Keratinocyte (primary cell): ENCODE data around the gene TPCN2. TPM values are rescaled to one million over a fixed set of nuclear protein-coding genes. Genes with fewer than 3 reads are reported as not detected.

Experiments used
- DNase-seq: peaks from one replicate; pipeline ENCODE4 v3.0.0-alpha.2; 2011; ENCODE audit warnings: low read depth, missing footprints, low spot score
- FAIRE-seq: peaks from 2 replicates; lab custom pipeline; 2011; peaks lifted over from hg19 to GRCh38; lab: Jason Lieb, UNC
- H2AFZ ChIP-seq: 2 replicates; pipeline ENCODE4 v1.6.0; 2012; ENCODE audit warnings: low read length, control low read depth, inconsistent platforms; ENCODE audit not compliant: control insufficient read depth
- H3K27ac ChIP-seq: 2 replicates; pipeline ENCODE4 v1.5.1; 2011; ENCODE audit warnings: low read length; ENCODE audit not compliant: control insufficient read depth, insufficient read depth
- H3K27me3 ChIP-seq: 3 replicates; pipeline ENCODE4 v1.6.0; 2011; ENCODE audit warnings: low read length; ENCODE audit not compliant: control insufficient read depth, insufficient read depth; ENCODE audit errors: extremely low read depth
- H3K36me3 ChIP-seq, 2 experiments: 2 replicates in 1 of 2; 3 replicates in 1 of 2; pipeline ENCODE4 v1.5.1; 2011; ENCODE audit warnings: low read length in 2 of 2, mild to moderate bottlenecking in 1 of 2; ENCODE audit not compliant: control insufficient read depth in 2 of 2, insufficient read depth in 2 of 2; ENCODE audit errors: extremely low read depth in 1 of 2
- H3K4me1 ChIP-seq: 3 replicates; pipeline ENCODE4 v1.5.1; 2011; ENCODE audit warnings: low read length; ENCODE audit not compliant: control insufficient read depth, insufficient read depth; ENCODE audit errors: extremely low read depth
- H3K4me2 ChIP-seq: 3 replicates; pipeline ENCODE4 v1.6.0; 2011; ENCODE audit warnings: low read depth, low read length; ENCODE audit not compliant: control insufficient read depth, insufficient read depth; ENCODE audit errors: extremely low read depth
- H3K4me3 ChIP-seq, 3 experiments: fragments of 200-600 bp in 1 of 3; sonication (generic) in 1 of 3; 2 replicates in 2 of 3; 3 replicates in 1 of 3; pipeline ENCODE4 v1.5.1; 2011 to 2016; ENCODE audit warnings: low read length in 3 of 3, mild to moderate bottlenecking in 3 of 3, control low read depth in 2 of 3, inconsistent platforms in 1 of 3, low read depth in 1 of 3, mixed read lengths in 1 of 3, mixed run types in 1 of 3, moderate library complexity in 1 of 3; ENCODE audit not compliant: control insufficient read depth in 2 of 3, insufficient read depth in 2 of 3; ENCODE audit errors: extremely low read depth in 1 of 3
- H3K79me2 ChIP-seq: 2 replicates; pipeline ENCODE4 v1.6.0; 2012; ENCODE audit warnings: low read length; ENCODE audit not compliant: control insufficient read depth, insufficient read depth
- H3K9ac ChIP-seq: 3 replicates; pipeline ENCODE4 v1.6.0; 2011; ENCODE audit warnings: low read length; ENCODE audit not compliant: control insufficient read depth, insufficient read depth; ENCODE audit errors: extremely low read depth
- H3K9me1 ChIP-seq: 3 replicates; pipeline ENCODE4 v1.6.0; 2011; ENCODE audit warnings: low read length; ENCODE audit not compliant: control insufficient read depth, insufficient read depth; ENCODE audit errors: extremely low read depth
- H3K9me3 ChIP-seq: 2 replicates; pipeline ENCODE4 v1.5.1; 2012; ENCODE audit warnings: low read depth, low read length; ENCODE audit not compliant: control insufficient read depth
- H4K20me1 ChIP-seq: 3 replicates; pipeline ENCODE4 v1.6.0; 2011; ENCODE audit warnings: low read length; ENCODE audit not compliant: control insufficient read depth, insufficient read depth; ENCODE audit errors: extremely low read depth
- EZH2 ChIP-seq: IDR thresholded peaks from one replicate; pipeline ENCODE4 v1.6.1; 2012; ENCODE audit warnings: inconsistent platforms, mild to moderate bottlenecking, low read length, moderate library complexity
- dilution Hi-C: fragments of 300-500 bp; cut with MboI; formaldehyde crosslinking; loops from one replicate; pipeline ENCODE4 v1.7.0; 2020; ENCODE audit warnings: low sequenced_read_pairs; ENCODE audit not compliant: extremely low pct_ligation_motif_present
- polyA plus RNA-seq, 5 experiments: library from polyadenylated mRNA; depleted of rRNA in 3 of 5; stranded (reverse) in 3 of 5; stranded (forward) in 1 of 5; unstranded in 1 of 5; fragments of >200 nt; gene quantifications; 1 replicate in 1 of 5; 2 replicates in 3 of 5; 3 replicates in 1 of 5; pipeline versions ENCODE4 v1.2.1 to v1.2.3, GENCODE V29; 2011 to 2012; ENCODE audit warnings: missing spikeins in 2 of 5, low read depth in 1 of 5, low replicate concordance in 1 of 5
- TF ChIP-seq, protein P1 (sequence below), 3 experiments: IDR thresholded peaks in 1 of 3; conservative IDR thresholded peaks in 1 of 3; optimal IDR thresholded peaks in 1 of 3; 2 replicates in 2 of 3; 3 replicates in 1 of 3; pipeline versions ENCODE3 to v1.5.1; 2011; ENCODE audit warnings: low read length in 3 of 3, mild to moderate bottlenecking in 3 of 3, moderate library complexity in 2 of 3, control low read depth in 1 of 3, inconsistent platforms in 1 of 3; ENCODE audit not compliant: insufficient read depth in 2 of 3; ENCODE audit errors: extremely low read depth in 1 of 3

TPCN2 gene
- polyA plus RNA-seq, 1 donor (not counting 4 experiments of a cell fraction or from before 2014, with no cell fraction given): 7.7 TPM

- H3K9ac ChIP-seq: no peak overlapping the region
- TF ChIP-seq, protein P1, sequence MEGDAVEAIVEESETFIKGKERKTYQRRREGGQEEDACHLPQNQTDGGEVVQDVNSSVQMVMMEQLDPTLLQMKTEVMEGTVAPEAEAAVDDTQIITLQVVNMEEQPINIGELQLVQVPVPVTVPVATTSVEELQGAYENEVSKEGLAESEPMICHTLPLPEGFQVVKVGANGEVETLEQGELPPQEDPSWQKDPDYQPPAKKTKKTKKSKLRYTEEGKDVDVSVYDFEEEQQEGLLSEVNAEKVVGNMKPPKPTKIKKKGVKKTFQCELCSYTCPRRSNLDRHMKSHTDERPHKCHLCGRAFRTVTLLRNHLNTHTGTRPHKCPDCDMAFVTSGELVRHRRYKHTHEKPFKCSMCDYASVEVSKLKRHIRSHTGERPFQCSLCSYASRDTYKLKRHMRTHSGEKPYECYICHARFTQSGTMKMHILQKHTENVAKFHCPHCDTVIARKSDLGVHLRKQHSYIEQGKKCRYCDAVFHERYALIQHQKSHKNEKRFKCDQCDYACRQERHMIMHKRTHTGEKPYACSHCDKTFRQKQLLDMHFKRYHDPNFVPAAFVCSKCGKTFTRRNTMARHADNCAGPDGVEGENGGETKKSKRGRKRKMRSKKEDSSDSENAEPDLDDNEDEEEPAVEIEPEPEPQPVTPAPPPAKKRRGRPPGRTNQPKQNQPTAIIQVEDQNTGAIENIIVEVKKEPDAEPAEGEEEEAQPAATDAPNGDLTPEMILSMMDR (optimal IDR thresholded peaks at IDR 0.05 in 1 of 3, IDR thresholded peaks at IDR 0.05 in 1 of 3, conservative IDR thresholded peaks at IDR 0.05 in 1 of 3; ENCODE audit: extremely low read depth in 1 of 3, insufficient read depth in 2 of 3, low read length in 3 of 3): no peak
- TF ChIP-seq EZH2: no peak
- FAIRE-seq (no peak), DNase-seq (no peak)
- H3K27ac ChIP-seq: no peak overlapping the region
- no peak overlapping the region for H2AFZ ChIP-seq
- peaks cover 4% of the 10 kb centered on the region for H3K9me1 ChIP-seq
- H3K4me2 ChIP-seq: no peak overlapping the region
- H3K36me3 ChIP-seq: no peaks in the 10 kb centered on the region
- H4K20me1 ChIP-seq: no peaks in the 10 kb centered on the region
- H3K4me1 ChIP-seq: peaks cover 25% of the 10 kb centered on the region
- H3K4me3 ChIP-seq: no peak overlapping the region
- H3K27me3 ChIP-seq: no peaks in the 10 kb centered on the region
- no peaks in the 10 kb centered on the region for H3K9me3 ChIP-seq
- H3K79me2 ChIP-seq: no peaks in the 10 kb centered on the region
- dilution Hi-C loops: no loop called here
Measured at GRCh38 chr11:69005183-69005630, 43.5 kb upstream of the TPCN2 start.

- FAIRE-seq: no peak
- dilution Hi-C loops: no loop called here
Measured at GRCh38 chr11:69005631-69006368, 42.9 kb upstream of the TPCN2 start.

More at GRCh38 chr11:69005631-69006368, 42.9 kb upstream of the TPCN2 start:
- H3K79me2 ChIP-seq: no peaks in the 10 kb centered on the region
- H3K4me3 ChIP-seq: no peak overlapping the region
- H3K9me1 ChIP-seq: peaks cover 4% of the 10 kb centered on the region
- H3K27me3 ChIP-seq: no peaks in the 10 kb centered on the region
- no peaks in the 10 kb centered on the region for H3K9me3 ChIP-seq
- no peaks in the 10 kb centered on the region for H3K36me3 ChIP-seq
- H3K9ac ChIP-seq: no peak overlapping the region
- H3K4me2 ChIP-seq: no peak overlapping the region
- H4K20me1 ChIP-seq: no peaks in the 10 kb centered on the region
- peaks cover 29% of the 10 kb centered on the region for H3K4me1 ChIP-seq
- no peak overlapping the region for H2AFZ ChIP-seq
- TF ChIP-seq, protein P1 (optimal IDR thresholded peaks at IDR 0.05 in 1 of 3, IDR thresholded peaks at IDR 0.05 in 1 of 3, conservative IDR thresholded peaks at IDR 0.05 in 1 of 3; ENCODE audit: extremely low read depth in 1 of 3, insufficient read depth in 2 of 3, low read length in 3 of 3): no peak
- TF ChIP-seq EZH2: no peak
- H3K27ac ChIP-seq: no peak overlapping the region
- DNase-seq: no peak
